ENCODE results near the gene INVS. TPM values are rescaled to one million over a fixed set of nuclear protein-coding genes. Genes with fewer than 3 reads are reported as not detected.

INVS gene
- total and polyA plus RNA-seq, 2 donors (not counting 3 experiments of a cell fraction or from before 2014, with no cell fraction given), result 8.5 to 17.9 TPM

DNA sequence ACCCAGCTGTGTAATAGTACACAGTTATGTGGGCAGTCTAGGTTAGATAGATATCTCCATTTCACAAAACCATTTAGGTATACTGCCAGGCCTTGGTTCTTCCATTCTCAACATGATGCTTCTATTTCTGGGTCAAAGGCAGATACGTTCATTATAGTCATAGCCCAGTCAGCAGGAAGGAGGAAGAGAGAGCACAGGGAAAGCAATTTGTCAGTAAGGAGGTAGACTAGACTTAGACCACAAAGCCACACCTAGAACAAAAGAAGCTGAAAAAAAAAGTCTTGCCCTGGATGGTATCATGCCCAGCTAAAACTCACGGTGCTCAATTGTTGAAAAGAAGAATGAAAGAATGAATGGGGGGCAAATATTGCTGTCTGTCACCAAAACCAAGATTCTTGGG is 7.6 kb downstream of the INVS start:
- no peaks in the 10 kb centered on the region for H3K4me1 ChIP-seq (ENCODE audit: control insufficient read depth, extremely low read depth, insufficient read depth, low read length)
- intact Hi-C loops (cut with micrococcal nuclease), result no loop called here
- peaks cover 7 to 11% of the 10 kb centered on the region in 2 experiments for H3K36me3 ChIP-seq (ENCODE audit: control insufficient read depth in 2 of 2, extremely low read depth in 1 of 2, insufficient read depth in 2 of 2, low read length in 2 of 2)
- no peak overlapping the region for H3K9ac ChIP-seq (replicated peaks; ENCODE audit: extremely low read depth, insufficient read depth, low read length)
- CTCF ChIA-PET, result no interaction called here
- FAIRE-seq (no peak), DNase-seq (ENCODE audit: low read depth, low spot score) (no peak)
- H3K4me3 ChIP-seq (replicated peaks in 1 of 3; ENCODE audit: insufficient read depth in 1 of 3, low read depth in 1 of 3, low read length in 3 of 3), result no peak overlapping the region
- no peaks in the 10 kb centered on the region for H3K9me3 ChIP-seq (replicated peaks; ENCODE audit: control insufficient read depth, insufficient read depth, low read length)
- no peak overlapping the region for H2AFZ ChIP-seq (ENCODE audit: low read depth, low read length)
- H3K9me1 ChIP-seq (replicated peaks; ENCODE audit: control insufficient read depth, extremely low read depth, insufficient read depth, low read length), result no peaks in the 10 kb centered on the region
- H4K20me1 ChIP-seq (replicated peaks; ENCODE audit: control insufficient read depth, extremely low read depth, insufficient read depth, low read length), result no peaks in the 10 kb centered on the region
- dilution Hi-C loops (cut with MboI; ENCODE audit: extremely low pct_ligation_motif_present, low sequenced_read_pairs), result no loop called here
- no peaks in the 10 kb centered on the region for H3K27me3 ChIP-seq (ENCODE audit: control insufficient read depth in 2 of 2, insufficient read depth in 2 of 2, low read length in 2 of 2)
- H3K4me2 ChIP-seq (ENCODE audit: insufficient read depth, low read length), result no peak overlapping the region
- POLR2A ChIA-PET, result no interaction called here
- H3K79me2 ChIP-seq (ENCODE audit: control insufficient read depth, insufficient read depth, low read length), result no peaks in the 10 kb centered on the region
- no peak overlapping the region for H3K27ac ChIP-seq (ENCODE audit: insufficient read depth, low read depth, low read length)
- BruUV-seq (replicated peaks), result no TSS peak
- TF ChIP-seq GATA2 (IDR thresholded peaks at IDR 0.05; ENCODE audit: insufficient read depth, insufficient read length, low read depth, low read length) (no peak), MYC (IDR thresholded peaks at IDR 0.05; ENCODE audit: low read depth, low read length) (no peak)

- Histone ChIP-seq H3K4me2 (ENCODE audit: insufficient read depth, low read length) (no peak overlapping the region), H3K4me3 (replicated peaks in 1 of 3; ENCODE audit: insufficient read depth in 1 of 3, low read depth in 1 of 3, low read length in 3 of 3) (no peak overlapping the region), H3K9me1 (replicated peaks; ENCODE audit: control insufficient read depth, extremely low read depth, insufficient read depth, low read length) (no peaks in the 10 kb centered on the region), H3K79me2 (ENCODE audit: control insufficient read depth, insufficient read depth, low read length) (no peaks in the 10 kb centered on the region), H3K9me3 (replicated peaks; ENCODE audit: control insufficient read depth, insufficient read depth, low read length) (no peaks in the 10 kb centered on the region), H3K4me1 (ENCODE audit: control insufficient read depth, extremely low read depth, insufficient read depth, low read length) (no peaks in the 10 kb centered on the region), H3K36me3 (ENCODE audit: control insufficient read depth in 2 of 2, extremely low read depth in 1 of 2, insufficient read depth in 2 of 2, low read length in 2 of 2) (peaks cover 7 to 13% of the 10 kb centered on the region in 2 experiments), H2AFZ (ENCODE audit: low read depth, low read length) (no peak overlapping the region), H3K27ac (ENCODE audit: insufficient read depth, low read depth, low read length) (no peak overlapping the region), H3K9ac (replicated peaks; ENCODE audit: extremely low read depth, insufficient read depth, low read length) (no peak overlapping the region), H4K20me1 (replicated peaks; ENCODE audit: control insufficient read depth, extremely low read depth, insufficient read depth, low read length) (no peaks in the 10 kb centered on the region), H3K27me3 (ENCODE audit: control insufficient read depth in 2 of 2, insufficient read depth in 2 of 2, low read length in 2 of 2) (no peaks in the 10 kb centered on the region)
- no peak for TF ChIP-seq JUN (IDR thresholded peaks at IDR 0.05; ENCODE audit: borderline replicate concordance, insufficient read depth, insufficient read length, low read depth)
- TF ChIP-seq, protein P1, sequence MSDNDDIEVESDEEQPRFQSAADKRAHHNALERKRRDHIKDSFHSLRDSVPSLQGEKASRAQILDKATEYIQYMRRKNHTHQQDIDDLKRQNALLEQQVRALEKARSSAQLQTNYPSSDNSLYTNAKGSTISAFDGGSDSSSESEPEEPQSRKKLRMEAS (IDR thresholded peaks at IDR 0.05; ENCODE audit: insufficient read depth, insufficient read length), result no peak
- TF ChIP-seq POLR2A (IDR thresholded peaks at IDR 0.05; ENCODE audit: low read depth, low read length), result no peak
- no peak for TF ChIP-seq CTCF (IDR thresholded peaks at IDR 0.05; ENCODE audit: extremely low read depth in 1 of 2, insufficient read depth in 1 of 2, low read depth in 1 of 2, low read length in 2 of 2)
- no TSS peak for BruUV-seq (replicated peaks)
- FAIRE-seq (no peak), DNase-seq (ENCODE audit: low read depth, low spot score) (no peak)
- dilution Hi-C loops (cut with MboI; ENCODE audit: extremely low pct_ligation_motif_present, low sequenced_read_pairs) (no loop called here), intact Hi-C loops (cut with micrococcal nuclease) (no loop called here)
- ChIA-PET POLR2A (no interaction called here), CTCF (no interaction called here)
These were observed 9.5 kb downstream of the INVS start for GRCh38 chr9:100108559-100108958.
